Tibial nerve (tissue), 4 donors: ENCODE data around the gene RITA1. TPM values are rescaled to one million over a fixed set of nuclear protein-coding genes. Genes with fewer than 3 reads are reported as not detected.

ENCODE experiments used
- DNase-seq, 2 donors: peaks; one replicate each; pipeline ENCODE4 v3.0.0-alpha.2; 2019; ENCODE audit warnings: low spot score in 2 of 2
- H3K27ac ChIP-seq, 4 donors: fragments of 200-600 bp; sonication (generic) in 3 of 4; one replicate each; pipeline ENCODE4 v1.5.1; 2017 to 2019; ENCODE audit warnings: mild to moderate bottlenecking in 1 of 4
- H3K27me3 ChIP-seq, 2 donors: fragments of 200-600 bp; sonication (generic) in 1 of 2; one replicate each; pipeline versions ENCODE4 v1.5.1 to v1.6.0; 2017 to 2019
- H3K36me3 ChIP-seq, 3 donors: fragments of 200-600 bp; sonication (generic); one replicate each; pipeline ENCODE4 v1.5.1; 2018 to 2019
- H3K4me1 ChIP-seq, 4 donors: fragments of 200-600 bp; sonication (generic) in 3 of 4; one replicate each; pipeline ENCODE4 v1.5.1; 2017 to 2019
- H3K4me3 ChIP-seq, 4 donors: fragments of 200-600 bp; sonication (generic) in 3 of 4; one replicate each; pipeline ENCODE4 v1.5.1; 2017 to 2019; ENCODE audit warnings: mild to moderate bottlenecking in 1 of 4, moderate library complexity in 1 of 4
- H3K9me3 ChIP-seq, 4 donors: fragments of 200-600 bp; sonication (generic) in 3 of 4; one replicate each; pipeline ENCODE4 v1.5.1; 2017 to 2019
- EP300 ChIP-seq, 2 donors: sonication (generic); formaldehyde crosslinking; IDR thresholded peaks; one replicate each; pipeline ENCODE4 v1.6.1; 2017; ENCODE audit warnings: antibody characterized with exemption in 2 of 2, mild to moderate bottlenecking in 1 of 2
- POLR2A ChIP-seq, 2 donors: fragments of 450-650 bp; IDR thresholded peaks; one replicate each; pipeline ENCODE4 v1.6.1; 2017; ENCODE audit warnings: antibody characterized with exemption in 2 of 2, mild to moderate bottlenecking in 2 of 2, moderate library complexity in 2 of 2
- WGBS, 2 donors: methylation state at CpG; one replicate each; pipeline ENCODE4 v1.1.5; 2018; 5-methylcytosine and 5-hydroxymethylcytosine counted together
- total RNA-seq, 4 donors: library from RNA; depleted of rRNA; stranded (reverse); fragments of >200 nt; gene quantifications; one replicate each; pipeline ENCODE4 v1.1.0, GENCODE V29; 2016
- TF ChIP-seq, protein P1 (sequence below), 5 experiments: fragments of 200-600 bp in 3 of 5; fragments of 450-650 bp in 2 of 5; sonication (generic) in 3 of 5; IDR thresholded peaks; one replicate each; pipeline ENCODE4 v1.5.1; 2016 to 2019; ENCODE audit warnings: antibody characterized with exemption in 5 of 5, mild to moderate bottlenecking in 3 of 5, moderate library complexity in 2 of 5

Gene RITA1
- total RNA-seq, 4 donors from 2014 or later: 8.3 to 27.5 (median 14.1) TPM

DNA sequence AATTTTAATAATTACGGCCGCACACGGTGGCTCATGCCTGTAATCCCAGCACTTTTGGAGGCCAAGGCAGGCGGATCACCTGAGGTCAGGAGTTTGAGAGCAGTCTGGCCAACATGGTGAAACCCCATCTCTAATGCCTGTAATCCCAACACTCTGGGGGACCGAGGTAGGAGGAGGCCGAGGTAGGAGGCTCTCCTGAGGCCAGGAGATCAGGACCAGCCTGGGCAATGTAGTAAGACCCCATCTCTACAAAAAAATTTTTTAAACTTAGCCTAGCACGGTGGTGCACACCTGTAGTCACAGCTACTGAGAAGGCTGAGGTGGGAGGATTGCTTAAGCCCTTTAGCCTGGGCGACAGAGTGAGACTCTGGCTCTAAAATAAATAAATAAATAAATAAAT, 41.6 kb upstream of the RITA1 start:
- Histone ChIP-seq H3K9me3 (peaks cover 0 to 18% (median 0%) of the 10 kb centered on the region in 4 donors), H3K36me3 (no peaks in the 10 kb centered on the region), H3K4me3 (no peak overlapping the region), H3K4me1 (peaks cover 0 to 5% (median 0%) of the 10 kb centered on the region in 4 donors), H3K27ac (no peak overlapping the region), H3K27me3 (no peaks in the 10 kb centered on the region)
- TF ChIP-seq POLR2A (IDR thresholded peaks at IDR 0.05) (no peak), EP300 (IDR thresholded peaks at IDR 0.05) (no peak)
- TF ChIP-seq, protein P1, sequence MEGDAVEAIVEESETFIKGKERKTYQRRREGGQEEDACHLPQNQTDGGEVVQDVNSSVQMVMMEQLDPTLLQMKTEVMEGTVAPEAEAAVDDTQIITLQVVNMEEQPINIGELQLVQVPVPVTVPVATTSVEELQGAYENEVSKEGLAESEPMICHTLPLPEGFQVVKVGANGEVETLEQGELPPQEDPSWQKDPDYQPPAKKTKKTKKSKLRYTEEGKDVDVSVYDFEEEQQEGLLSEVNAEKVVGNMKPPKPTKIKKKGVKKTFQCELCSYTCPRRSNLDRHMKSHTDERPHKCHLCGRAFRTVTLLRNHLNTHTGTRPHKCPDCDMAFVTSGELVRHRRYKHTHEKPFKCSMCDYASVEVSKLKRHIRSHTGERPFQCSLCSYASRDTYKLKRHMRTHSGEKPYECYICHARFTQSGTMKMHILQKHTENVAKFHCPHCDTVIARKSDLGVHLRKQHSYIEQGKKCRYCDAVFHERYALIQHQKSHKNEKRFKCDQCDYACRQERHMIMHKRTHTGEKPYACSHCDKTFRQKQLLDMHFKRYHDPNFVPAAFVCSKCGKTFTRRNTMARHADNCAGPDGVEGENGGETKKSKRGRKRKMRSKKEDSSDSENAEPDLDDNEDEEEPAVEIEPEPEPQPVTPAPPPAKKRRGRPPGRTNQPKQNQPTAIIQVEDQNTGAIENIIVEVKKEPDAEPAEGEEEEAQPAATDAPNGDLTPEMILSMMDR (IDR thresholded peaks at IDR 0.05): no peak
- DNase-seq: no peak
- 91 to 92% methylated on average over 8 of the region's 8 CpGs for WGBS, 2 donors

DNA sequence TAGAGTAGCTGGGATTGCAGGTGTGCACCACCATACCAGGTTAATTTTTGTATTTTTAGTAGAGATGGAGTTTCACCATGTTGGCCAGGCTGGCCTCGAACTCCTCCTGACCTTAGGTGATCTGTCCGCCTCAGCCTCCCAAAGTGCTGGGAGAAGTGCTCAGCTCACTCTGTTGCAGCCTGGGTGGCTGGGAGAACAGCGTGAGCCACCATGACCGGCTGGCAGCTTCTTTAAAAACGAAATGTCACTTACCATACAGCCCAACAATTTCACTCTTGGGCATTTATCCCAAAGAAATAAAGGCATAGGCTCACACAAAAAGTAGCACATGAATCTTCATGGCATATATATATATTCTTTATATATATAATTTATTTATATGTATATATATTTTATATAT, 40.7 kb upstream of the RITA1 start:
- no peak for DNase-seq
- WGBS, 2 donors: 62 to 68% methylated on average over 5 of the region's 5 CpGs
- Histone ChIP-seq H3K9me3 (peaks cover 0 to 18% (median 0%) of the 10 kb centered on the region in 4 donors), H3K36me3 (no peaks in the 10 kb centered on the region), H3K4me3 (no peak overlapping the region), H3K27ac (no peak overlapping the region), H3K4me1 (peaks cover 0 to 12% (median under 1%) of the 10 kb centered on the region in 4 donors), H3K27me3 (no peaks in the 10 kb centered on the region)
- TF ChIP-seq, protein P1 (IDR thresholded peaks at IDR 0.05): no peak
- TF ChIP-seq EP300 (IDR thresholded peaks at IDR 0.05): no peak
- no peak for TF ChIP-seq POLR2A (IDR thresholded peaks at IDR 0.05)

DNA sequence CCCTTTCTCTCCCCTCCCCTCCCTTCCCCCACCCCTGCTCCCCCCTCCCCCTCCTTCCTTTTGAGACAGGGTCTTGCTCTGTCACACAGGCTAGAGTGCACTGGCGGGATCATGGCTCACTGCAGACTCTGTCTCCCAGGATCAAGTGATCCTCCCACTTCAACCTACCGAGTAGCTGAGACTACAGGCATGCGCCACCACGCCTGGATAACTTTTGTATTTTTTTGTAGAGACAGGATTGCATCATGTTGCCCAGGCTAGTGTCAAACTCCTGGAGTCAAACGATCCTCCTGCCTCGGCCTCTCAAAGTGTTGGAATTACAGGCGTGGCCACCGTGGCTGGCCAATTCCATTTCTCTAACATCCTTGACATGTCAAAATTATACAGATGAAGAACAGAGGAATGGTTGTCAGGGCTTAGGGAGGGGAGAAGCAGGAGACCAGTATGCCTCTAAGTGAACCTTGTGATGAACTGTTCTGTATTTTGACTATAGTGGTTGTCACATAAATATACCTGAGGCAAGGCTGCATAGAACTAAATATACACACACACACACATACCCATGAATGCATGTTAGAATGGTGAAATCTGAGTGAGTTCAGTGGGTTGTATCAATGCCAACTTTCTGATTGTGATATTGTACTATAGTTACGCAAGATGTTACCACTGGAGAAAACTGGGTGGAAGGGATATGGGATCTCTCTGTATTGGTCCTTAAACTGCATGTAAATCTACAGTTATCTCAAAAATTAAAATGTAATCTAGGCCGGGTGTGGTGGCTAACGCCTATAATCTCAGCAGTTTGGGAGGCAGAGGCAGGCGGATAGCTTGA, 39.6 kb upstream of the RITA1 start:
- no peaks in the 10 kb centered on the region for H3K36me3 ChIP-seq
- peaks cover 0 to 18% (median 0%) of the 10 kb centered on the region in 4 donors for H3K9me3 ChIP-seq
- H3K27ac ChIP-seq: no peak overlapping the region
- no peak for DNase-seq
- H3K27me3 ChIP-seq: peaks cover 0 to under 1% of the 10 kb centered on the region in 2 donors
- 69 to 73% methylated on average over 12 of the region's 12 CpGs for WGBS, 2 donors
- TF ChIP-seq EP300 (IDR thresholded peaks at IDR 0.05): no peak
- TF ChIP-seq, protein P1 (IDR thresholded peaks at IDR 0.05): no peak
- TF ChIP-seq POLR2A (IDR thresholded peaks at IDR 0.05): no peak
- H3K4me1 ChIP-seq: peaks cover 0 to 17% (median 1%) of the 10 kb centered on the region in 4 donors
- H3K4me3 ChIP-seq: no peak overlapping the region

DNA sequence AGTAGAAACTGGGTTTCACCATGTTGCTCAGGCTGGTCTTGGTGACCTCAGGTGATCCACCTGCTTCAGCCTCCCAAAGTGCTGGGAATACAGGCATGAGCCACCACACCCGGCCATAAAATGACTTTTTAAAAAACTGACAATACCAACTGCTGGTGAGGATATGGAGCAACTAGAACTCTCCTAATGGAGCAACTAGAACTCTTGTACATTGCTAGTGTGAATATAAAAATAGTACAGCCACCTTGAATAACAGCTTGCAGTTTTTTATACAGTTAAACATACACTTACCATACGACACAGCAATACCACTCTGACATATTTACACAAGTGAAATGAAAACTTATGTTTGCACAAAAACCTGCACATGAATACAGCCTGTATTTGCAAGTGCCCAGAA, 38.5 kb upstream of the RITA1 start:
- TF ChIP-seq POLR2A (IDR thresholded peaks at IDR 0.05) (no peak), EP300 (IDR thresholded peaks at IDR 0.05) (no peak)
- TF ChIP-seq, protein P1 (IDR thresholded peaks at IDR 0.05): no peak
- DNase-seq: no peak
- WGBS, 2 donors: 74 to 75% methylated on average over 2 of the region's 2 CpGs
- H3K36me3 ChIP-seq: no peaks in the 10 kb centered on the region
- no peak overlapping the region for H3K27ac ChIP-seq
- peaks cover 0 to 16% (median 1%) of the 10 kb centered on the region in 4 donors for H3K4me1 ChIP-seq
- H3K27me3 ChIP-seq: peaks cover 0 to 11% of the 10 kb centered on the region in 2 donors
- peaks cover 0 to 18% (median 0%) of the 10 kb centered on the region in 4 donors for H3K9me3 ChIP-seq
- H3K4me3 ChIP-seq: no peak overlapping the region
